Tibial nerve (tissue), 4 donors: ENCODE measurements around the gene PFAS.

Experiments used
- EP300 ChIP-seq, 2 donors: sonication (generic); formaldehyde crosslinking; IDR thresholded peaks; one replicate each; pipeline ENCODE4 v1.6.1; 2017; ENCODE audit warnings: antibody characterized with exemption in 2 of 2, mild to moderate bottlenecking in 1 of 2
- POLR2A ChIP-seq, 2 donors: fragments of 450-650 bp; IDR thresholded peaks; one replicate each; pipeline ENCODE4 v1.6.1; 2017; ENCODE audit warnings: antibody characterized with exemption in 2 of 2, mild to moderate bottlenecking in 2 of 2, moderate library complexity in 2 of 2
- TF ChIP-seq, protein P1 (sequence below), 5 experiments: fragments of 200-600 bp in 3 of 5; fragments of 450-650 bp in 2 of 5; sonication (generic) in 3 of 5; IDR thresholded peaks; one replicate each; pipeline ENCODE4 v1.5.1; 2016 to 2019; ENCODE audit warnings: antibody characterized with exemption in 5 of 5, mild to moderate bottlenecking in 3 of 5, moderate library complexity in 2 of 5

DNA sequence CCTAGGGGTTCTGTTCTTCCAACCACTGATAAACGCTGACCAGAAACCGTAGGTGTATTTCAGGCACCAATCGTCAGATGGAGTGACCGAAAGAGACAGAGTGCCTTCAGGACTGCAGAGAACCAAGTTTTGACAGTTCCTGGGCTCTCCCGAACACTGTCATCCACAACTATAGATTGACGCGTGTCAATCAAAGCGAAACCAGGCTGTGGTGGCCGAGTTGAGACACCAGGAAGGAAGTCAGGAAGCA is 26.8 kb upstream of the PFAS start:
- TF ChIP-seq, protein P1, sequence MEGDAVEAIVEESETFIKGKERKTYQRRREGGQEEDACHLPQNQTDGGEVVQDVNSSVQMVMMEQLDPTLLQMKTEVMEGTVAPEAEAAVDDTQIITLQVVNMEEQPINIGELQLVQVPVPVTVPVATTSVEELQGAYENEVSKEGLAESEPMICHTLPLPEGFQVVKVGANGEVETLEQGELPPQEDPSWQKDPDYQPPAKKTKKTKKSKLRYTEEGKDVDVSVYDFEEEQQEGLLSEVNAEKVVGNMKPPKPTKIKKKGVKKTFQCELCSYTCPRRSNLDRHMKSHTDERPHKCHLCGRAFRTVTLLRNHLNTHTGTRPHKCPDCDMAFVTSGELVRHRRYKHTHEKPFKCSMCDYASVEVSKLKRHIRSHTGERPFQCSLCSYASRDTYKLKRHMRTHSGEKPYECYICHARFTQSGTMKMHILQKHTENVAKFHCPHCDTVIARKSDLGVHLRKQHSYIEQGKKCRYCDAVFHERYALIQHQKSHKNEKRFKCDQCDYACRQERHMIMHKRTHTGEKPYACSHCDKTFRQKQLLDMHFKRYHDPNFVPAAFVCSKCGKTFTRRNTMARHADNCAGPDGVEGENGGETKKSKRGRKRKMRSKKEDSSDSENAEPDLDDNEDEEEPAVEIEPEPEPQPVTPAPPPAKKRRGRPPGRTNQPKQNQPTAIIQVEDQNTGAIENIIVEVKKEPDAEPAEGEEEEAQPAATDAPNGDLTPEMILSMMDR (IDR thresholded peaks at IDR 0.05), result no peak
- no peak for TF ChIP-seq EP300 (IDR thresholded peaks at IDR 0.05)
- TF ChIP-seq POLR2A (IDR thresholded peaks at IDR 0.05), result no peak
